Fibroblast of mammary gland (primary cell): ENCODE data around the gene TOX2.
A peak's percentile ranks its signal among the peaks of the same experiment; 100 is the strongest.

Experiments used
- DNase-seq: peaks from one replicate; pipeline ENCODE4 v3.0.0-alpha.2; 2010; ENCODE audit warnings: low read depth
- H3K4me3 ChIP-seq: 2 replicates; pipeline ENCODE4 v1.5.1; 2011; ENCODE audit warnings: low read depth, mild to moderate bottlenecking, low read length, moderate library complexity; ENCODE audit not compliant: control insufficient read depth
- CTCF ChIP-seq: conservative IDR thresholded peaks from 2 replicates; pipeline ENCODE4 v1.5.1; 2011; ENCODE audit warnings: low read depth, low read length, inconsistent platforms; ENCODE audit not compliant: control insufficient read depth, insufficient read depth

TOX2 gene

DNA sequence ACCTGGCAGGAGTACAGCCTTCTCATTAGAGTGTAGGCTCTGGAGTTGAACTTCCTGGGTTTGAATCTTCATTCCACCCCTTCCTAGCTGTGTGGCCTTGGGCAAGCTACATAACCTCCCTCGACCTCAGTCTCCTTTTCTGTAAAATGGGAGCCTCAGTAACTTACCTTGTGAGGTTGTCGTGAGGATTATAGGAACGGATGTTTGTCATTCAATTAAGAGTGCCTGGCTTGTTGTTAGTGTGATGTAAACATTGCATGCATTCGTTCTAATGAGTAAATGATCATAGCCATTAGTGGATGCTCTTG lies 45.2 kb downstream of the TOX2 start:
- no peak for DNase-seq
- no peak for TF ChIP-seq CTCF
- H3K4me3 ChIP-seq: no peak overlapping the region

DNA sequence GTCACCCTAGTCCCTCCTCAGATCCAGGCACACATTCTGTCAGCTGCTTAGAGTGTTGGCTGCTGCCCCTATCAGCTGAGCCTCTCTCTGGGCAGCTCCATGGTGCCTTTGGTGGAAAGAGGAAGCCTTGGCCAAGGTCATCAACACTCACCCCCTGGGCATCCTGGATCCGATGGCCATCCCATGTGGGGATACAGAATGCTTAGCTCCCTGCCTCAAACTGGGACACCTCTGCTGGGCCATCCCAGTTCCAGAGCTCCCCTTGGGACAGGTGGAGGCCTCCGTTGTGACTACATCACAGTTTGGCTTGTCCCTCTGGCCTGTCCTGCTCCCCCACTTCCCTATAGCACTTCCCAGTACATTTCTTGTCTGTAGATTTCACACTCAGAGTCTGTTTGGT lies 45.6 kb downstream of the TOX2 start:
- no peak overlapping the region for H3K4me3 ChIP-seq
- no peak for DNase-seq
- no peak for TF ChIP-seq CTCF

DNA sequence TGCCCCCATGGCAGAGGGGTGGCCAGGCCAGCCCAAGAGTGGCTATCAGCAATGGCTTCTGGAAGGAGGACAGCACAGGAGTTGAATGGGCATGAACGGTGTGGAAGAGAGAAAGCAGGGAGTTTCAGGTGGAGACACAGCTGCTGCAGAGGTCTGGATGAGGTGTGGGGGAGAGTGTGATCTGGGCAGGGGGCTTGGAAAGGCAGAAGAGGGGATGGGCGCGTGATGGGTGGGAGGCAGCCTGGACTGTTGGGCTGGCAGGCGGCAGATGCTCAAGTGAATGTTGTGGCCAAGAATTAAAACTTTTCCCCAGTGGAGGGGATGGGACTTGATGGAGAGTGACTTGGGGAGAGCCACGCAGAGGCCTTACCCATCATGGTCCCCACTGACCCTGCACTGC lies 46.5 kb downstream of the TOX2 start:
- no peak for DNase-seq
- no peak for TF ChIP-seq CTCF
- H3K4me3 ChIP-seq: no peak overlapping the region

- no peak for DNase-seq
- no peak overlapping the region for H3K4me3 ChIP-seq
- no peak for TF ChIP-seq CTCF
Observed at GRCh38 chr20:43961541-43962471, 47.2 kb downstream of the TOX2 start.

DNA sequence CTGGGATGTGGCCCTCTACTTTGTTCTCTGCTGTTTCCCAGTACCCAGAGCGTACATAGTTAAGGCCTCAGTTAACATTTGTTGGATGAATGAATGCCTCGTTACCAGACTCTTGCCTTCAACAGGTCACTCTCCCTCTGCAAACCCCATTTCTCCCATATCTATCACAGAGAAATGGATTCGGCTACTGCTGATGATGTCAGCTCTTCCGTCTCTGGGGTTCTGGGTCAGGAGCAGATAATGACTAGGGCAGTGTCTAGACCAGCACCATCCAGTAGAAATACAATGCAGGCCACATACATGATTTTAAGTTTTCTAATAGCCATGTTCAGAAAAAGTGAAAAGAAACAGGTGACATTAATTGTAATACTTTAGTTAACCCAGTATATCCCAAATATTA lies 47.9 kb downstream of the TOX2 start:
- H3K4me3 ChIP-seq: no peak overlapping the region
- no peak for DNase-seq
- no peak for TF ChIP-seq CTCF

DNA sequence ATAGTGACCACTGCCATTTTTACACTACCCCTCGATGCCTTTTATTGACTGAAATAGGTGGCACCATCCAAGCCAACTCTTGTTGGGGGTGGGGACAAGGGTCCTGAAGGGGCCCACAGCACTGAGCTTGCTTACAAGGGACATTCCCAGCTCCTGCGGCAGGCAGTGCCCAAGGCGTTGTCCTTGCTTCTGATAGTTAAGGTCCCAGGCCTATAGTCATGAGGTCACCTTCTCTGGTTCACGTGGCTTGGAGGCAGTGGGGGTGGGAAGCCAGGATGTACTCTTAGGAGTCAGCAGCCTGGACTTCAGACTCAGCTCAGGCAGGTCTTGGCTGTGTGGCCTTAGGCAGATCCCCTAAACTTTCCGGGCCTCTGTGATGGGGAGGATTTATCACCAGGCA lies 48.6 kb downstream of the TOX2 start:
- TF ChIP-seq CTCF: no peak
- DNase-seq: peak; percentile 41

More for the DNA sequence above, 48.6 kb downstream of the TOX2 start:
- no peak overlapping the region for H3K4me3 ChIP-seq
